COLO668 (cell line): ENCODE results near the gene WWOX.
"Not testable (repeated sequence)": the region's sequence is repeated elsewhere in the genome, so short reads cannot be mapped to it uniquely, and the experiment has no call there.

Experiments used
- DNase-seq: peaks from one replicate; lab custom pipeline; 2025; ENCODE audit not compliant: unreplicated experiment; lab: John Stamatoyannopoulos, UW

Gene WWOX

GRCh38 chr16:78666318-78666717, 566.9 kb downstream of the WWOX start:
- DNase-seq, result no peak

- no peak for DNase-seq
Measured at GRCh38 chr16:78667675-78668074, 568.2 kb downstream of the WWOX start.

- DNase-seq, result no peak
Measured at GRCh38 chr16:78668393-78668792, 568.9 kb downstream of the WWOX start.

GRCh38 chr16:78669994-78670393, 570.5 kb downstream of the WWOX start:
- DNase-seq, result no peak

GRCh38 chr16:78672779-78673556, 573.5 kb downstream of the WWOX start:
- DNase-seq, result no peak

GRCh38 chr16:78673884-78674283, 574.4 kb downstream of the WWOX start:
- no peak for DNase-seq

- DNase-seq, result peak; percentile 26
Measured at GRCh38 chr16:78675312-78675711, 575.9 kb downstream of the WWOX start.

- no peak for DNase-seq
Measured at GRCh38 chr16:78675951-78676792, 576.7 kb downstream of the WWOX start.

- DNase-seq, result no peak
Measured at GRCh38 chr16:78677181-78677731, 577.8 kb downstream of the WWOX start.

GRCh38 chr16:78679546-78679945, 580.1 kb downstream of the WWOX start:
- no peak for DNase-seq

GRCh38 chr16:78681743-78682142, 582.3 kb downstream of the WWOX start:
- DNase-seq, result no peak

- no peak for DNase-seq
Measured at GRCh38 chr16:78684030-78684611, 584.7 kb downstream of the WWOX start.

GRCh38 chr16:78684655-78685375, 585.4 kb downstream of the WWOX start:
- no peak for DNase-seq

- no peak for DNase-seq
Measured at GRCh38 chr16:78686601-78687000, 587.1 kb downstream of the WWOX start.

- DNase-seq, result peak; percentile 51
Measured at GRCh38 chr16:78689028-78689427, 589.6 kb downstream of the WWOX start.

- no peak for DNase-seq
Measured at GRCh38 chr16:78689536-78689935, 590.1 kb downstream of the WWOX start.

- DNase-seq, result no peak
Measured at GRCh38 chr16:78690510-78690909, 591.1 kb downstream of the WWOX start.

- DNase-seq, result not testable (repeated sequence)
Measured at GRCh38 chr16:78691746-78692145, 592.3 kb downstream of the WWOX start.

- DNase-seq, result no peak
Measured at GRCh38 chr16:78693496-78693895, 594.0 kb downstream of the WWOX start.

- no peak for DNase-seq
Measured at GRCh38 chr16:78694414-78694813, 595.0 kb downstream of the WWOX start.

- no peak for DNase-seq
Measured at GRCh38 chr16:78695391-78695790, 595.9 kb downstream of the WWOX start.
